ENCODE data around the gene TUBGCP6. TPM values are rescaled to one million over a fixed set of nuclear protein-coding genes. Genes with fewer than 3 reads are reported as not detected.
A peak's percentile ranks its signal among the peaks of the same experiment; 100 is the strongest.

Gene TUBGCP6
- total RNA-seq, 4 donors from 2014 or later = 18.7 to 27.4 (median 19.2) TPM

DNA sequence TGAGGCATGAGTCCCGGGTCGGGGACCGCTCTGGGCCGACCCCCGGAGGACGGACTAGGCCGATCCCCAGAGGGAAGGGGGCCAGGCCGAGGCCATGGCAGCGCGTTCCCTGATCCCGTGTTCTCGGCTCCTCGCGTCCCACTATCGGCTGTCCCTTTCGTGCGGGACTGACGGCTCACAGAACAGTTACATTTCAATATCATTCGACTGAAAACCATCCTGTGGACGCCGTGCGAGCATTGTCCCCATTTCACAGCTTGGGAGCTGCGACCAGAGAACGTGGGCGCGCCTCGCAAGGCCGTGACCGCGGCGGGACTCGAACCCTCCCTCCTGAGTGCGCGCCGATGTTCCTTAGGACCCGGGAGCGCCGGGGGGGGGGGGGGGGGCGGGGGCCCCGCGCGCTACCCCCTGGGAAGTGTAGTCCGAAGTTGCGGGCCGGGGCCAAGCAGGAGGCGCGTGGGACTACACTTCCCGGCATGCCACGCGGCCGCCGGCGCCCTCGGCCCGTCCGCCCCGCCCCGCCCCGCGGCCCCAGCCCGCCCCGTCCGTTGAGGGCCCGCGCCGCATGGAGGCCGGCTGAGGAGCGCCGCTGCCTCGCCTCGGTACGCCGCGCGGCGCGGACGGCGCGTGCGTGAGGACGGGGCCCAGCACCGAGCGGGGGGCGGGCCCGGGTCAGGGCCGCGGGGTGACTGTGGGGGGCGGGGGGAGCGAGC lies 59.3 kb downstream of the TUBGCP6 start, which contains the start of gene TRABD:
Gene TRABD (plus strand): TSS at position 539 of the 713 bp plus-strand sequence. CDS start 7,148 bp downstream, outside the sequence.
- intact Hi-C loops (cut with DNase I; ENCODE audit: low total_unique reads) = loop anchor here (1.0 to 10.0 kb wide), 2 partner anchors 15 to 401 kb away; no protein-coding TSS in a partner anchor
- Histone ChIP-seq H3K27ac (peak within 1 kb of the TSS; percentile 62 to 74 (median 70)), H3K4me1 (peaks cover 20 to 23% of the 10 kb centered on the region in 2 donors), H3K36me3 (no peaks in the 10 kb centered on the region), H3K4me3 (peak within 1 kb of the TSS; percentile 71 to 87 (median 78)), H3K9me3 (no peaks in the 10 kb centered on the region), H3K27me3 (no peaks in the 10 kb centered on the region)
- ATAC-seq = peak; percentile 80 to 82
- in situ Hi-C loops (cut with MboI; ENCODE audit: low sequenced_read_pairs in 4 of 4) = no loop called here
- TF ChIP-seq POLR2A (IDR thresholded peaks at IDR 0.05) = no peak
- TF ChIP-seq, protein P1, sequence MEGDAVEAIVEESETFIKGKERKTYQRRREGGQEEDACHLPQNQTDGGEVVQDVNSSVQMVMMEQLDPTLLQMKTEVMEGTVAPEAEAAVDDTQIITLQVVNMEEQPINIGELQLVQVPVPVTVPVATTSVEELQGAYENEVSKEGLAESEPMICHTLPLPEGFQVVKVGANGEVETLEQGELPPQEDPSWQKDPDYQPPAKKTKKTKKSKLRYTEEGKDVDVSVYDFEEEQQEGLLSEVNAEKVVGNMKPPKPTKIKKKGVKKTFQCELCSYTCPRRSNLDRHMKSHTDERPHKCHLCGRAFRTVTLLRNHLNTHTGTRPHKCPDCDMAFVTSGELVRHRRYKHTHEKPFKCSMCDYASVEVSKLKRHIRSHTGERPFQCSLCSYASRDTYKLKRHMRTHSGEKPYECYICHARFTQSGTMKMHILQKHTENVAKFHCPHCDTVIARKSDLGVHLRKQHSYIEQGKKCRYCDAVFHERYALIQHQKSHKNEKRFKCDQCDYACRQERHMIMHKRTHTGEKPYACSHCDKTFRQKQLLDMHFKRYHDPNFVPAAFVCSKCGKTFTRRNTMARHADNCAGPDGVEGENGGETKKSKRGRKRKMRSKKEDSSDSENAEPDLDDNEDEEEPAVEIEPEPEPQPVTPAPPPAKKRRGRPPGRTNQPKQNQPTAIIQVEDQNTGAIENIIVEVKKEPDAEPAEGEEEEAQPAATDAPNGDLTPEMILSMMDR (IDR thresholded peaks at IDR 0.05 in 4 of 5, conservative IDR thresholded peaks at IDR 0.05 in 1 of 5) = no peak
- peak; percentile 81 to 84 for DNase-seq

DNA sequence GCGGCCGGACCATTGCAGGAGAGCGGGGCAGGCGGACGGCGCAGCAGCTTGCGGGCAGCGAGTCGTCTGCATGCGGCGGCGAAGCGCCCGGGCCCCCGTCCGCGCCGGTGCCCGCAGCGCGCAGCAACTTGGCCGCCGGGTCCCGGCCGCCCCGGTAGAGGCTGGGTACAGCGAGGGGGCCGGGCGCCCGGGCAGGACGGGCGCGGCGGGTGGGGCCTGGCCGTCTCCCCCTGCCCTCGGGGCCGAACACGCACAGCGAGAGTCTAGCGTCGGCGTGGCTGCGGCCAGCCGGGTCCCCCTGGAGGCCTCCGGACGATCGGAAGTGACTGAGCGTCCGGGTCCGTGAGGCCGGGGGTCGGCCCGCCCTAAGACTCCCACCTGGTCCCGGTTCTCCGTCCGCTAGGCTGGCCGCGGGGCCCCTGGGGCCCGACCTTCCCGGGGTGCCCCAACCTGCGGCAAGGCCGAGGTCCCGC lies 59.9 kb downstream of the TUBGCP6 start:
- ATAC-seq (peak in 1 of 2 donors; percentile 3), DNase-seq (no peak)
- H3K9me3 ChIP-seq = no peaks in the 10 kb centered on the region
- TF ChIP-seq POLR2A (IDR thresholded peaks at IDR 0.05) = no peak
- TF ChIP-seq, protein P1 (IDR thresholded peaks at IDR 0.05 in 4 of 5, conservative IDR thresholded peaks at IDR 0.05 in 1 of 5) = no peak
- H3K4me3 ChIP-seq = peak overlapping the region; percentile 60 to 84 (median 72)
- H3K27ac ChIP-seq = peak overlapping the region in 3 of 4 donors; percentile 30 to 68 (median 54)
- H3K4me1 ChIP-seq = peaks cover 16 to 17% of the 10 kb centered on the region in 2 donors
- in situ Hi-C loops (cut with MboI; ENCODE audit: low sequenced_read_pairs in 4 of 4) = no loop called here
- no peaks in the 10 kb centered on the region for H3K36me3 ChIP-seq
- peaks cover 0 to 4% (median 0%) of the 10 kb centered on the region in 3 donors for H3K27me3 ChIP-seq
- intact Hi-C loops (cut with DNase I; ENCODE audit: low total_unique reads) = loop anchor here (1.0 to 10.0 kb wide), 2 partner anchors 15 to 400 kb away; no protein-coding TSS in a partner anchor

DNA sequence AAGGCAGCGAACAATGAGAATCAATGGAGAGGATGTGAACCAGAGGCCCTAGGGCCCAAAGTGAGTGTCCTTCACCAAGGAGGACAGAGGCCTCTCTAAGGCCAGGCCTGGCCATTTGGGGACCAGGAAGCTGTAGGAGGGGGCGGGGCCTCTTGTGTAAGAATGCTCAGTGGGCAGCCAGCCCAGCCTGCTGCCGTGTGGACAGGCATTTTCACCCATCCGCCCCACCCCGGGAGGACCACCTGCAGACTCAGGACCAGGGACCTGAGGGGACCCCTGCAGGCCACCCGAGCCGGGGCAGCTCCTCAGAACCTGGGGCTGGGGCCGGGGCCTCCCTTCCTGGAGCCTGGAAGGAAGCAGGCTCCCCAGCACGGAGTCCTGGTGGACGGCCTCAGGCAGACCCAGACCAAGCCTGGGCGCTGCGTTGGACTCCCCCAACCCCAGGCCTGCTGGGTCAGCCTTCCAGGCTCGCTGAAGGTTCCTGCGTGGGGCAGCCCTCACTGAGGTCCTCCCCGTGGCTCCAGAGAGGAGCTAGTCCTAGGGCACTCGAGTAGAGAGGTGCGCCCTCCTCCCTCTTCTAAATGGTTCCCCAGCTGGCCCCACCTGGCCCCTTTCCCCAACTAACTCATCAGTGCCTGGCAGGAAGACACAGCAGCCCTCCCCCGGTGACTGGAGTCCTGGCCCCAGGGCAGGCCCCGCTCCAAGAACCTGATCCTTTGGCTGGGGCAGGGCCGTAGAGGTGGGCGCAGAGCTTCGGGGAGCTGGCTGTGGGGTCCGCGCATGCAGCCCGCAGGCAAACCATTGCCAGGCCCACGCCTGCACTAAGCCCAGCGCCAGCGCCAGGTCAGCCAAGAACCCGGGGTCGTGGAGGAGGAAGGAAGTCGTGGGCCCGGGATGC lies 60.6 kb downstream of the TUBGCP6 start:
- peaks cover 13 to 14% of the 10 kb centered on the region in 2 donors for H3K4me1 ChIP-seq
- no peaks in the 10 kb centered on the region for H3K36me3 ChIP-seq
- H3K4me3 ChIP-seq = peak overlapping the region in 2 of 4 donors; percentile 71 to 73
- intact Hi-C loops (cut with DNase I; ENCODE audit: low total_unique reads) (loop anchor here (10.0 kb wide), 1 partner anchor 399 kb away; no protein-coding TSS in a partner anchor), in situ Hi-C loops (cut with MboI; ENCODE audit: low sequenced_read_pairs in 4 of 4) (no loop called here)
- H3K9me3 ChIP-seq = no peaks in the 10 kb centered on the region
- ATAC-seq (no peak), DNase-seq (no peak)
- H3K27ac ChIP-seq = no peak overlapping the region
- TF ChIP-seq POLR2A (IDR thresholded peaks at IDR 0.05) = no peak
- TF ChIP-seq, protein P1 (IDR thresholded peaks at IDR 0.05 in 4 of 5, conservative IDR thresholded peaks at IDR 0.05 in 1 of 5) = no peak
- peaks cover 6 to 11% (median 6%) of the 10 kb centered on the region in 3 donors for H3K27me3 ChIP-seq

DNA sequence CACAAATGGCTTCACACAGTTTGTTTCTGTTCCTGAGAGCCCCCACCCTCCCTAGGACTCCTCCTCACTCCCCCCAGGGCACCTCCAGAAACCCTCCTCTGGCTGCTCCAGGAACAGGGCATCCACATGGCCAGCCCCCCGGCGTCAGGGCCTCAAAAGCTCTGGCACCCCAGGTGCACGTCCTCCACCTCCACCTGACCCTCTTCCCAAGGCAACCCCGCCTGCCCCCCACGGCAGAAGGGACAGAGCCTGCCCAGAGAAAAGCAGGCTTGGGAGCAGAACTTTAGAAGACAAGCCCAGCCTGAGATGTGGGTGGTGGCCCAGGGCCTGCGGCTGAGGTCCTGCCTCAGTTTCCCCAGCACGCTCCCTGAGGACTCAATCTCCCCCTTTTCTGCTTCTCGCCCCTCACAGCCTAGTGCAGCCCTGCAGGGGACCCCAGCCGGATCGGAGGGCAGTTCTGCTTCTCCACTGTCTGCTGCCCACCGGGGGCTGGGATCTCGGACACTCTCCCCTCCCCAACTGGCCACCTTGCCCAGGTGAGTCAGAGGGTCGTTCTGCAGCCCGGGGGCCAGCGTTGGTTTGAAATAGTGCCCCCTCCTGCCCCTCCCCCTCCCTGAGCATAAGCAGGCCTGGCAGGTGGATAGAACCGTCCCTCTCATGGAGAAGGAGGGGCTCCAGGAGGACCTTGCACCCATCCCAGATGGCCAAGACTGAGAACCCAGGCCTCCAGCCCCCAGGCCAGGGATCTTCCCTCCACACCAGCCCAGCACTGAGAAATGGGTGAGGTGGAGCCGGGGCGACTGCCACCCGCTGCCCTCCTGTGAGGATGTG lies 61.5 kb downstream of the TUBGCP6 start:
- Histone ChIP-seq H3K9me3 (no peaks in the 10 kb centered on the region), H3K27me3 (peaks cover 7 to 20% (median 15%) of the 10 kb centered on the region in 3 donors), H3K4me3 (no peak overlapping the region), H3K36me3 (no peaks in the 10 kb centered on the region), H3K27ac (no peak overlapping the region), H3K4me1 (peaks cover 13 to 14% of the 10 kb centered on the region in 2 donors)
- no peak for DNase-seq
- in situ Hi-C loops (cut with MboI; ENCODE audit: low sequenced_read_pairs in 4 of 4) (no loop called here), intact Hi-C loops (cut with DNase I; ENCODE audit: low total_unique reads) (loop anchor here (10.0 kb wide), 1 partner anchor 399 kb away; no protein-coding TSS in a partner anchor)
- TF ChIP-seq, protein P1 (IDR thresholded peaks at IDR 0.05 in 4 of 5, conservative IDR thresholded peaks at IDR 0.05 in 1 of 5) = no peak
- no peak for ATAC-seq

Measured in gastrocnemius medialis (tissue), 4 donors.